NCI-H774 (cell line): ENCODE data around the gene LRP11.
A peak's percentile ranks its signal among the peaks of the same experiment; 100 is the strongest.
"Not testable (repeated sequence)": the region's sequence is repeated elsewhere in the genome, so short reads cannot be mapped to it uniquely, and the experiment has no call there.

Source experiments
- DNase-seq: peaks from one replicate; lab custom pipeline; 2025; lab: John Stamatoyannopoulos, UW

The LRP11 gene

GRCh38 chr6:149848343-149848742 lies 15.8 kb downstream of the LRP11 start:
- not testable (repeated sequence) for DNase-seq

GRCh38 chr6:149847939-149848267 lies 16.3 kb downstream of the LRP11 start:
- DNase-seq: no peak

- no peak for DNase-seq
Observed at GRCh38 chr6:149846321-149846720, 17.8 kb downstream of the LRP11 start.

- DNase-seq: no peak
Observed at GRCh38 chr6:149845549-149845948, 18.6 kb downstream of the LRP11 start.

- no peak for DNase-seq
Observed at GRCh38 chr6:149844480-149844879, 19.7 kb downstream of the LRP11 start.

- DNase-seq: not testable (repeated sequence)
Observed at GRCh38 chr6:149844036-149844435, 20.1 kb downstream of the LRP11 start.

- no peak for DNase-seq
Observed at GRCh38 chr6:149843051-149843633, 21.0 kb downstream of the LRP11 start.

GRCh38 chr6:149842331-149842730 lies 21.8 kb downstream of the LRP11 start:
- DNase-seq: no peak

GRCh38 chr6:149840345-149841075 lies 23.6 kb downstream of the LRP11 start:
- DNase-seq: peak; percentile 83

- peak; percentile 34 for DNase-seq
Observed at GRCh38 chr6:149834513-149835481, 29.4 kb downstream of the LRP11 start.

GRCh38 chr6:149833651-149834050 lies 30.5 kb downstream of the LRP11 start:
- no peak for DNase-seq

- no peak for DNase-seq
Observed at GRCh38 chr6:149831308-149831820, 32.8 kb downstream of the LRP11 start.

- no peak for DNase-seq
Observed at GRCh38 chr6:149830731-149831307, 33.3 kb downstream of the LRP11 start.

GRCh38 chr6:149825292-149825691 lies 38.9 kb downstream of the LRP11 start:
- no peak for DNase-seq

GRCh38 chr6:149823013-149823412 lies 41.1 kb downstream of the LRP11 start:
- DNase-seq: no peak

- no peak for DNase-seq
Observed at GRCh38 chr6:149821492-149821891, 42.7 kb downstream of the LRP11 start.

- DNase-seq: no peak
Observed at GRCh38 chr6:149820506-149820905, 43.7 kb downstream of the LRP11 start.

- DNase-seq: no peak
Observed at GRCh38 chr6:149815788-149816187, 48.4 kb downstream of the LRP11 start.

GRCh38 chr6:149813351-149813750 lies 50.8 kb downstream of the LRP11 start:
- DNase-seq: no peak

- no peak for DNase-seq
Observed at GRCh38 chr6:149809798-149810197, 54.4 kb downstream of the LRP11 start.

- no peak for DNase-seq
Observed at GRCh38 chr6:149806127-149806526, 58.0 kb downstream of the LRP11 start.

GRCh38 chr6:149783551-149783950 lies 80.6 kb downstream of the LRP11 start:
- no peak for DNase-seq
